Activated CD4-positive, alpha-beta T cell treated with anti-CD3 and anti-CD28 coated beads for 4 hours (primary cell): Measurements from ENCODE around the gene BAIAP2.
A peak's percentile ranks its signal among the peaks of the same experiment; 100 is the strongest.
"Not testable (repeated sequence)": the region's sequence is repeated elsewhere in the genome, so short reads cannot be mapped to it uniquely, and the experiment has no call there.

Experiments used
- DNase-seq, 2 donors: peaks; one replicate each; pipeline ENCODE4 v3.0.0-alpha.2; 2020

The BAIAP2 gene

GRCh38 chr17:81073967-81074839 is 39.3 kb downstream of the BAIAP2 start:
- DNase-seq = no peak

GRCh38 chr17:81074875-81075274 is 39.9 kb downstream of the BAIAP2 start:
- no peak for DNase-seq

GRCh38 chr17:81075307-81075706 is 40.4 kb downstream of the BAIAP2 start:
- DNase-seq = no peak

- DNase-seq = no peak
Measured at GRCh38 chr17:81076141-81076679, 41.3 kb downstream of the BAIAP2 start.

- DNase-seq = not testable (repeated sequence)
Measured at GRCh38 chr17:81078026-81078913, 43.3 kb downstream of the BAIAP2 start.

- DNase-seq = no peak
Measured at GRCh38 chr17:81080019-81080418, 45.1 kb downstream of the BAIAP2 start.

- DNase-seq = no peak
Measured at GRCh38 chr17:81081222-81082176, 46.5 kb downstream of the BAIAP2 start.

- DNase-seq = no peak
Measured at GRCh38 chr17:81082177-81083073, 47.5 kb downstream of the BAIAP2 start.

- DNase-seq = no peak
Measured at GRCh38 chr17:81083125-81083765, 48.3 kb downstream of the BAIAP2 start.

GRCh38 chr17:81084680-81085419 is 49.9 kb downstream of the BAIAP2 start:
- no peak for DNase-seq

- DNase-seq = no peak
Measured at GRCh38 chr17:81085420-81085911, 50.5 kb downstream of the BAIAP2 start.

GRCh38 chr17:81086789-81087551 is 52.0 kb downstream of the BAIAP2 start:
- DNase-seq = no peak

GRCh38 chr17:81090361-81091136 is 55.6 kb downstream of the BAIAP2 start:
- DNase-seq = peak; percentile 16 to 21

GRCh38 chr17:81091154-81091553 is 56.2 kb downstream of the BAIAP2 start:
- no peak for DNase-seq

GRCh38 chr17:81091774-81092517 is 57.0 kb downstream of the BAIAP2 start:
- DNase-seq = no peak

GRCh38 chr17:81092518-81093095 is 57.7 kb downstream of the BAIAP2 start:
- no peak for DNase-seq
